Colonic mucosa (tissue), 4 donors: Measurements from ENCODE around the gene HSPA9. TPM values are rescaled to one million over a fixed set of nuclear protein-coding genes. Genes with fewer than 3 reads are reported as not detected.

ENCODE experiments used
- DNase-seq: peaks from one replicate; pipeline ENCODE4 v3.0.0-alpha.2; 2020
- H3K27ac ChIP-seq: fragments of 200-600 bp; one replicate; pipeline ENCODE4 v1.8.0; 2021
- H3K27me3 ChIP-seq: fragments of 200-600 bp; one replicate; pipeline ENCODE4 v1.8.0; 2021
- H3K36me3 ChIP-seq: fragments of 200-600 bp; one replicate; pipeline ENCODE4 v1.8.0; 2021
- H3K4me1 ChIP-seq: fragments of 200-600 bp; one replicate; pipeline ENCODE4 v1.8.0; 2021; ENCODE audit warnings: mild to moderate bottlenecking
- H3K4me3 ChIP-seq: fragments of 200-600 bp; one replicate; pipeline ENCODE4 v1.8.0; 2021
- H3K9ac ChIP-seq, 2 donors: one replicate each; pipeline ENCODE4 v1.7.0; 2013; ENCODE audit warnings: control low read depth in 2 of 2, low read depth in 2 of 2, low read length in 2 of 2
- H3K9me3 ChIP-seq: fragments of 200-600 bp; one replicate; pipeline ENCODE4 v1.8.0; 2021
- CTCF ChIP-seq: fragments of 200-600 bp; IDR thresholded peaks from one replicate; pipeline ENCODE4 v1.8.0; 2022; ENCODE audit warnings: antibody characterized with exemption, mild to moderate bottlenecking
- intact Hi-C: fragments of 100-400 bp; cut with DNase I; formaldehyde crosslinking; loops from one replicate; pipeline ENCODE4 v1.14.1; 2022
- total RNA-seq, 2 donors: library from RNA; stranded (reverse); fragmentation: NEBNext Ultra II Directional in 1 of 2; extraction: Animal tissue kit (Norgen Biotek cat#: 25700) in 1 of 2; gene quantifications; one replicate each; pipeline ENCODE4 v1.2.1, GENCODE V29; 2021
- donor health status: healthy.
- donor health status: DM: no; HTN: no; CAD: no.
- donor health status: DM: no; HTN: no; CAD: no.

The HSPA9 gene
- total RNA-seq, 2 donors from 2014 or later: 196 to 289 TPM

- intact Hi-C loops: loop anchor here (5.0 kb wide), 1 partner anchor 682 kb away; no protein-coding TSS in a partner anchor
- TF ChIP-seq CTCF: no peak
- no peaks in the 10 kb centered on the region for H3K27me3 ChIP-seq
- no peaks in the 10 kb centered on the region for H3K9me3 ChIP-seq
- H3K36me3 ChIP-seq: no peaks in the 10 kb centered on the region
- H3K27ac ChIP-seq: no peak overlapping the region
- H3K4me1 ChIP-seq: no peaks in the 10 kb centered on the region
- DNase-seq: no peak
- H3K9ac ChIP-seq: no peak overlapping the region
- H3K4me3 ChIP-seq: no peak overlapping the region
Measured at GRCh38 chr5:138580777-138581176, 5.6 kb upstream of the HSPA9 start.

GRCh38 chr5:138580001-138580400 is 4.8 kb upstream of the HSPA9 start:
- intact Hi-C loops: loop anchor here (5.0 kb wide), 1 partner anchor 682 kb away; no protein-coding TSS in a partner anchor
- no peak overlapping the region for H3K4me3 ChIP-seq
- DNase-seq: no peak
- H3K9me3 ChIP-seq: no peaks in the 10 kb centered on the region
- TF ChIP-seq CTCF: no peak
- no peaks in the 10 kb centered on the region for H3K36me3 ChIP-seq
- no peak overlapping the region for H3K9ac ChIP-seq
- no peak overlapping the region for H3K27ac ChIP-seq
- no peaks in the 10 kb centered on the region for H3K27me3 ChIP-seq
- H3K4me1 ChIP-seq: no peaks in the 10 kb centered on the region

- H3K9me3 ChIP-seq: no peaks in the 10 kb centered on the region
- H3K4me3 ChIP-seq: no peak overlapping the region
- no peaks in the 10 kb centered on the region for H3K27me3 ChIP-seq
- H3K27ac ChIP-seq: no peak overlapping the region
- no peak overlapping the region for H3K9ac ChIP-seq
- no peaks in the 10 kb centered on the region for H3K4me1 ChIP-seq
- no peak for DNase-seq
- H3K36me3 ChIP-seq: no peaks in the 10 kb centered on the region
- intact Hi-C loops: no loop called here
- no peak for TF ChIP-seq CTCF
Measured at GRCh38 chr5:138579517-138579863, 4.3 kb upstream of the HSPA9 start.

- H3K27ac ChIP-seq: no peak overlapping the region
- H3K4me1 ChIP-seq: no peaks in the 10 kb centered on the region
- no peak for DNase-seq
- no peak overlapping the region for H3K4me3 ChIP-seq
- H3K9me3 ChIP-seq: no peaks in the 10 kb centered on the region
- H3K36me3 ChIP-seq: no peaks in the 10 kb centered on the region
- no peaks in the 10 kb centered on the region for H3K27me3 ChIP-seq
- intact Hi-C loops: no loop called here
- H3K9ac ChIP-seq: no peak overlapping the region
- no peak for TF ChIP-seq CTCF
Measured at GRCh38 chr5:138577452-138577851, 2.3 kb upstream of the HSPA9 start.

- TF ChIP-seq CTCF: no peak
- Histone ChIP-seq H3K27me3 (no peaks in the 10 kb centered on the region), H3K9me3 (no peaks in the 10 kb centered on the region), H3K27ac (peak overlapping the region; percentile 96), H3K9ac (peak overlapping the region; percentile 94 to 97), H3K4me3 (peak overlapping the region; percentile 87), H3K4me1 (no peaks in the 10 kb centered on the region), H3K36me3 (peaks cover 23% of the 10 kb centered on the region)
- DNase-seq: no peak
- intact Hi-C loops: no loop called here
Measured at GRCh38 chr5:138574744-138575193, 432 bp downstream of the HSPA9 start.
